NCI-H748 (cell line): ENCODE results near the gene ALDH1B1.

Source experiments
- DNase-seq: peaks from one replicate; lab custom pipeline; 2025; ENCODE audit not compliant: unreplicated experiment; lab: John Stamatoyannopoulos, UW

The ALDH1B1 gene

DNA sequence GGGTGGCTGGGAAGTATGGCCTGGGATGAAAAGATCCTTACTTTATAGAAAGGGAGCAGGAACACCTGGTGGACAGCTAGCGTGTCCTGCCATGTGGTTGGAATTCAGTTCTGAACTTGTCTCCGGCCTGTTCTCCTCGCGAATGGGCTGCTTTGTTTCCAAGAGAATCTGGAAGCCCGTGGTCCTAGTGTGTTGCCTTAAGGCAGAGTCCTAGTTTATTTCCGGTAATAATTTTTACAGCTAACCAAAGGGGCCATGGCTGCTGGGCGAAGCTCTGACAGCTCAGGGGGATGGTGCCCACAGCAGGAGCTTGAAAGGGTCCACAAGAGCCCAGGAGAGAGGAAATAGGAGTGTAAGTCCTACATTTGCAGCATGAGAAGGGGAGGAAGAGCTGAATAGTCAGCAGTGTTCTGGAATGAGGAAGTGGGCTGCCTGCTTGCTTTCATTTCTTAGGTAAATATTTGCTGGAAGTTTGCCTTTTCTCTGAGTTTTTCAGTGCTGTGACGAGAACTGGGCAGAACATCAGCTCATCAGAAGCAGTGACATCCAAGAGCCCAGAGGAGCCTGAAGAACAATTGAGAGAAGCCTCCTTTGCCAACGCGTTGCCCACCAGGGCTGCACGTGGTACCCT is 44.8 kb downstream of the ALDH1B1 start:
- DNase-seq, result no peak

GRCh38 chr9:38439291-38439915 is 46.9 kb downstream of the ALDH1B1 start:
- no peak for DNase-seq

DNA sequence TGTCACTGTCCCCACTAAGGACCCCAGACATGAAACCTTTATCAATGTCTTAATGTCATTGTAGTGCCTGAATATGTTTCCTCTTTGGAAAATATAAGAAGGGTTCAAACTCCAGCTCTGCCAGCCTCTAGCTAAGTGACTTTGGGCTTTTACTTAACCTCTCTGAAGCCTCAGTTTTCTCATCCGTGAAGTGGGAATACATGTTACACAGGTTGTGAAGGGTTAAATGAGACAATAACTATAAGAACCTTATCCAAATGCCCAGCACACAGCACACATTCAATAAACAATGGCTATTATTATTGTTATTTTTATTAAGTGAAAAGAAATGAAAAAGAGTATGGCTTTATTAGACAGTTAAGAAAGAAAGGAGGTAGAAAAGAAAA is 47.4 kb downstream of the ALDH1B1 start:
- no peak for DNase-seq

DNA sequence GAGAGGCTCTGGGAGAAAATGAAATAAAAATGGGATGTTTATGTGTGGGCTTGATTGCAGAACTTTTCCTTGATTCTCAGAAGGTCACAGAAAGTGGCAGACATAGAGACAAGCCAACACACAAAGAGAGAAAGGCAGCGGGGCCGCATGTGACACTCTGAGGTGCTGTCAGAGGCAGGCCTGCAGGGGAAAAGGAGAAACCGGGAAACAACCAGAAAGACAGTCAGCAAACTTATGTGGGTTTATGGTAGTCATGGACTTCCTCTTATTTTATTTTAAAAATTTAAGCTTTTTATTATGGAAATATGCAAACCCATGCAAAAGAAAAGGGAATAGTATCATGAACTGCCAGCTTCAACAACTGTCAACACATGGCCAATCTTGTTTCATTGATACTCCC is 48.0 kb downstream of the ALDH1B1 start:
- DNase-seq, result no peak

GRCh38 chr9:38441347-38442085 is 49.0 kb downstream of the ALDH1B1 start:
- DNase-seq, result no peak

DNA sequence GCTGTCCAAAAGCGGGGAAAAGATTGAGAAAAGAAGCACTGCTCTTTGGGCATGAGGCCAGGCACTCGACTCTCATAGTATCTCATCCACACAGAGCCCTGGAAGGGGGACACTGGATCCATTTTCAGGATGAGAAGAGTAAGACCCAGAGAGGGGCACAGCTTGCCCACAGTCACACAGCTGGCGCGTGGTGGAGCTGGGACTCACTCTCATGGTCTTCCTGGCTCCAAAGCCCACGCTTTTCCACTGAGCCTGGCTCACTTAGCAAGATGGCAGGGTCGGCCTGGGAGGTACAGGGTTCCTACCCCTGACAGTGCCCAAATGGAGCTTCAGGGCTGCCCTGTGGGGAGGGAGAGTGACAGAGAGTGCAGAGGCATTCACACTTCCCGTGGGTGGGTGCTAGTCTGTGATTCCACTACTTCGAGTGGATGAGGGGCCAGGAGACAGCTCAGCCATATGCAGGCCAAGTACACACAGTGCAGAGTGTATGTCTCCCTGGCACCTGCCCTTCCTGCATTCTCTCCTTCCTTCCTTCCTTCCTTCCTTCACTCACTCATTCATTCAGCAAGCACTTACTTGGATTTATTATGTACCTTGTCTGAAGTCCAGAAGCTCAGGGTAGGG is 50.1 kb downstream of the ALDH1B1 start:
- DNase-seq, result no peak

- DNase-seq, result no peak
Observed at GRCh38 chr9:38443181-38443580, 50.7 kb downstream of the ALDH1B1 start.

- no peak for DNase-seq
Observed at GRCh38 chr9:38443597-38443996, 51.1 kb downstream of the ALDH1B1 start.

- DNase-seq, result no peak
Observed at GRCh38 chr9:38445154-38446043, 52.9 kb downstream of the ALDH1B1 start.

- no peak for DNase-seq
Observed at GRCh38 chr9:38447703-38448102, 55.2 kb downstream of the ALDH1B1 start.
